HCT116 (cell line): ENCODE data around the gene RPS6KL1. TPM values are rescaled to one million over a fixed set of nuclear protein-coding genes. Genes with fewer than 3 reads are reported as not detected.

Experiments used
- ATAC-seq: fragments of 200-7000 bp; cut with Tn5 transposase; 2 replicates; pipeline ENCODE4 v1.9.1; 2020; ENCODE audit warnings: mild to moderate bottlenecking, moderate library complexity
- BruUV-seq: library from RNA; stranded (reverse); fragments of 400-500 nt; replicated peaks from 2 replicates; lab custom pipeline; 2021; lab: Mats Ljungman, UMichigan
- CTCF ChIA-PET: fragments of 300-600 bp; sonication (Branson Sonifier 250); formaldehyde crosslinking; loops from one replicate; lab custom pipeline; 2021; ENCODE audit warnings: antibody characterized with exemption; lab: Charles Lee
- POLR2A ChIA-PET: fragments of 300-600, 350-600 bp; sonication (Branson Sonifier 250); formaldehyde crosslinking; loops from one replicate; lab custom pipeline; 2021; ENCODE audit warnings: antibody characterized with exemption; lab: Charles Lee
- RAD21 ChIA-PET, 2 experiments: fragments of 300-600 bp; sonication (Branson Sonifier 250); formaldehyde crosslinking; loops; one replicate each; lab custom pipeline; 2023; ENCODE audit warnings: low total read pairs in 2 of 2; ENCODE audit not compliant: uncharacterized antibody in 2 of 2, unreplicated experiment in 2 of 2, low non-redundant PET in 1 of 2; lab: Charles Lee
- DNase-seq: peaks from one replicate; pipeline ENCODE4 v3.0.0-alpha.2; 2010; ENCODE audit warnings: low read depth, low spot score
- H2AFZ ChIP-seq: fragments of 200-600 bp; shearing (Covaris generic), sonication (generic); 2 replicates; pipeline ENCODE4 v1.6.1; 2017; ENCODE audit warnings: low read depth, mixed run types, mixed read lengths, antibody characterized with exemption, low read length; ENCODE audit not compliant: poor library complexity, severe bottlenecking
- H3K27ac ChIP-seq: 2 replicates; pipeline ENCODE4 v1.5.1; 2012; ENCODE audit warnings: low read depth, low read length
- H3K27me3 ChIP-seq: fragments of 200-600 bp; sonication (generic); 2 replicates; pipeline ENCODE4 v1.6.1; 2016; ENCODE audit warnings: mixed run types, low read length, mixed read lengths; ENCODE audit not compliant: insufficient read depth
- H3K36me3 ChIP-seq, 2 experiments: fragments of 200-500 bp in 1 of 2; fragments of 200-600 bp in 1 of 2; sonication (Bioruptor generic) in 1 of 2; sonication (generic) in 1 of 2; 2 replicates each; pipeline versions ENCODE4 v1.5.1 to v1.6.1; 2014 to 2016; ENCODE audit warnings: low read length in 2 of 2, inconsistent platforms in 1 of 2, mixed read lengths in 1 of 2, mixed run types in 1 of 2; ENCODE audit not compliant: insufficient read depth in 2 of 2, control insufficient read depth in 1 of 2
- H3K4me1 ChIP-seq, 2 experiments: fragments of 200-600 bp in 1 of 2; sonication (generic) in 1 of 2; 2 replicates each; pipeline versions ENCODE4 v1.5.1 to v1.6.1; 2012 to 2017; ENCODE audit warnings: low read length in 2 of 2, inconsistent platforms in 1 of 2, mild to moderate bottlenecking in 1 of 2, mixed read lengths in 1 of 2, mixed run types in 1 of 2, moderate library complexity in 1 of 2; ENCODE audit not compliant: insufficient read depth in 2 of 2, control insufficient read depth in 1 of 2
- H3K4me2 ChIP-seq: fragments of 200-600 bp; sonication (generic); 2 replicates; pipeline ENCODE4 v1.6.1; 2017; ENCODE audit warnings: mixed run types, low read length, mixed read lengths
- H3K4me3 ChIP-seq, 2 experiments: fragments of 200-600 bp in 1 of 2; sonication (generic) in 1 of 2; replicated peaks in 1 of 2; 2 replicates each; pipeline ENCODE4 v1.5.1; 2011 to 2016; ENCODE audit warnings: low read length in 2 of 2, control low read depth in 1 of 2, low read depth in 1 of 2, mild to moderate bottlenecking in 1 of 2, mixed read lengths in 1 of 2, mixed run types in 1 of 2
- H3K79me2 ChIP-seq: fragments of 200-600 bp; sonication (generic); 2 replicates; pipeline ENCODE4 v1.6.1; 2017; ENCODE audit warnings: mild to moderate bottlenecking, mixed run types, low read length, moderate library complexity, mixed read lengths; ENCODE audit not compliant: insufficient read depth
- H3K9ac ChIP-seq: fragments of 200-600 bp; sonication (generic); 2 replicates; pipeline ENCODE4 v1.6.1; 2016; ENCODE audit warnings: low read length, mixed read lengths
- H3K9me2 ChIP-seq: fragments of 200-600 bp; sonication (generic), shearing (Covaris generic); 2 replicates; pipeline ENCODE4 v1.6.1; 2017; ENCODE audit warnings: mixed run types, mild to moderate bottlenecking, moderate library complexity; ENCODE audit not compliant: insufficient read depth
- H3K9me3 ChIP-seq, 2 experiments: fragments of 200-500 bp in 1 of 2; fragments of 200-600 bp in 1 of 2; sonication (Bioruptor generic) in 1 of 2; sonication (generic) in 1 of 2; 2 replicates each; pipeline ENCODE4 v1.6.1; 2014 to 2017; ENCODE audit warnings: low read length in 2 of 2, mixed read lengths in 2 of 2, inconsistent platforms in 1 of 2, low read depth in 1 of 2, mild to moderate bottlenecking in 1 of 2, mixed run types in 1 of 2, moderate library complexity in 1 of 2; ENCODE audit not compliant: control insufficient read depth in 1 of 2, insufficient read depth in 1 of 2
- H4K20me1 ChIP-seq: fragments of 200-600 bp; sonication (generic), shearing (Covaris generic); 2 replicates; pipeline ENCODE4 v1.6.1; 2017; ENCODE audit warnings: mixed run types, mild to moderate bottlenecking, moderate library complexity; ENCODE audit not compliant: insufficient read depth
- EZH2 ChIP-seq: fragments of 200-600 bp; sonication (generic); IDR thresholded peaks from 2 replicates; pipeline ENCODE4 v1.6.1; 2017; ENCODE audit warnings: antibody characterized with exemption, mixed run types
- EZH2phosphoT487 ChIP-seq: fragments of 200-600 bp; IDR thresholded peaks from 2 replicates; pipeline ENCODE4 v1.6.1; 2018; ENCODE audit warnings: antibody characterized with exemption, borderline replicate concordance
- FOSL1 ChIP-seq: IDR thresholded peaks from 2 replicates; pipeline ENCODE4 v1.6.1; 2012; ENCODE audit warnings: low read depth
- SP1 ChIP-seq: IDR thresholded peaks from 2 replicates; pipeline ENCODE4 v1.6.1; 2012; ENCODE audit warnings: low read depth
- YY1 ChIP-seq: IDR thresholded peaks from 2 replicates; pipeline ENCODE4 v1.6.1; 2011; ENCODE audit warnings: low read length, low read depth, moderate library complexity, mild to moderate bottlenecking; ENCODE audit not compliant: insufficient replicate concordance; ENCODE audit errors: extremely low read depth
- ZBTB33 ChIP-seq: IDR thresholded peaks from 2 replicates; pipeline ENCODE4 v1.6.1; 2011; ENCODE audit warnings: mild to moderate bottlenecking, low read length, moderate library complexity; ENCODE audit not compliant: insufficient replicate concordance; ENCODE audit errors: extremely low read depth
- ZFX ChIP-seq: fragments of 450-650 bp; IDR thresholded peaks from 2 replicates; pipeline ENCODE4 v1.6.1; 2017
- ZNF274 ChIP-seq: fragments of 200-500 bp; sonication (Bioruptor generic); IDR thresholded peaks from 2 replicates; pipeline ENCODE4 v1.6.1; 2014; ENCODE audit warnings: mild to moderate bottlenecking, low read depth, low read length, inconsistent platforms
- intact Hi-C: fragments of 100-400 bp; cut with micrococcal nuclease; formaldehyde crosslinking; loops from 2 replicates; pipeline ENCODE4 v1.10.0; 2022
- total RNA-seq: library from RNA; stranded (reverse); gene quantifications from one replicate; pipeline ENCODE4 v1.2.1, GENCODE V29; 2021; ENCODE audit not compliant: unreplicated experiment

Gene RPS6KL1
- total RNA-seq, 1 experiment from 2014 or later: 6.7 TPM

- no peaks in the 10 kb centered on the region for H3K79me2 ChIP-seq
- H4K20me1 ChIP-seq: no peaks in the 10 kb centered on the region
- H2AFZ ChIP-seq: no peak overlapping the region
- no peaks in the 10 kb centered on the region for H3K9me2 ChIP-seq
- BruUV-seq: no TSS peak
- TF ChIP-seq YY1: no peak
- no peak for TF ChIP-seq SP1
- TF ChIP-seq EZH2phosphoT487: no peak
- no peak for TF ChIP-seq EZH2
- TF ChIP-seq ZFX: no peak
- TF ChIP-seq FOSL1: no peak
- no peak overlapping the region for H3K4me3 ChIP-seq
- intact Hi-C loops: no loop called here
- POLR2A ChIA-PET: no interaction called here
- no peak overlapping the region for H3K9ac ChIP-seq
- CTCF ChIA-PET: no interaction called here
- H3K36me3 ChIP-seq: no peaks in the 10 kb centered on the region
- RAD21 ChIA-PET: interaction anchor here in 1 of 2 experiments (0.6 kb wide), 1 partner anchor 18 kb away, joined by 10 read pairs; no protein-coding TSS in a partner anchor
- ATAC-seq (no peak), DNase-seq (no peak)
- 0 out of 4 replicates have a peak, but pooled peaks cover 0 to 2% of the 10 kb centered on the region in 2 experiments for H3K4me1 ChIP-seq
- H3K9me3 ChIP-seq: no peaks in the 10 kb centered on the region
- no peak overlapping the region for H3K4me2 ChIP-seq
- no peaks in the 10 kb centered on the region for H3K27me3 ChIP-seq
- no peak overlapping the region for H3K27ac ChIP-seq
These were observed 38.3 kb upstream of the RPS6KL1 start for GRCh38 chr14:74961238-74961911.

GRCh38 chr14:74960736-74961135 is 37.7 kb upstream of the RPS6KL1 start:
- TF ChIP-seq ZBTB33 (no peak), ZNF274 (no peak)
- H3K27ac ChIP-seq: no peak overlapping the region
- H2AFZ ChIP-seq: no peak overlapping the region
- no peaks in the 10 kb centered on the region for H3K9me3 ChIP-seq
- H3K9ac ChIP-seq: no peak overlapping the region
- H3K9me2 ChIP-seq: no peaks in the 10 kb centered on the region
- H3K27me3 ChIP-seq: no peaks in the 10 kb centered on the region
- H4K20me1 ChIP-seq: no peaks in the 10 kb centered on the region
- H3K4me1 ChIP-seq: peaks cover 0 to 8% of the 10 kb centered on the region in 2 experiments; a peak in 1 of 4 replicates
- no peaks in the 10 kb centered on the region for H3K79me2 ChIP-seq
- no peak for ATAC-seq
- no peak overlapping the region for H3K4me2 ChIP-seq
- intact Hi-C loops: no loop called here
- RAD21 ChIA-PET: no interaction called here
- no TSS peak for BruUV-seq
- CTCF ChIA-PET: no interaction called here
- H3K36me3 ChIP-seq: no peaks in the 10 kb centered on the region
- no peak for DNase-seq
- POLR2A ChIA-PET: no interaction called here
- no peak overlapping the region for H3K4me3 ChIP-seq
